Transverse colon (tissue), 4 donors: ENCODE measurements around the gene SGK2. TPM values are rescaled to one million over a fixed set of nuclear protein-coding genes. Genes with fewer than 3 reads are reported as not detected.
A peak's percentile ranks its signal among the peaks of the same experiment; 100 is the strongest.

Experiments used
- DNase-seq: peaks from one replicate; pipeline ENCODE4 v3.0.0-alpha.2; 2019
- H3K27ac ChIP-seq, 4 donors: fragments of 200-600 bp; sonication (generic); 2 replicates each; pipeline ENCODE4 v1.5.1; 2016 to 2018; ENCODE audit warnings: inconsistent platforms in 4 of 4
- H3K27me3 ChIP-seq: fragments of 200-600 bp; sonication (generic); 2 replicates; pipeline ENCODE4 v1.5.1; 2017; ENCODE audit warnings: inconsistent platforms
- H3K36me3 ChIP-seq, 4 donors: fragments of 200-600 bp; sonication (generic); 2 replicates each; pipeline ENCODE4 v1.5.1; 2017 to 2019; ENCODE audit warnings: inconsistent platforms in 4 of 4
- H3K4me1 ChIP-seq, 4 donors: fragments of 200-600 bp; sonication (generic); 2 replicates each; pipeline ENCODE4 v1.5.1; 2017 to 2020; ENCODE audit warnings: inconsistent platforms in 4 of 4
- H3K4me3 ChIP-seq, 4 donors: fragments of 200-600 bp; sonication (generic); 1 replicate in 1 of 4; 2 replicates in 3 of 4; pipeline versions ENCODE4 v1.5.1 to v1.6.1; 2017 to 2019; ENCODE audit warnings: inconsistent platforms in 4 of 4
- H3K9me3 ChIP-seq, 2 donors: fragments of 200-600 bp; sonication (generic); 2 replicates each; pipeline ENCODE4 v1.5.1; 2017 to 2019; ENCODE audit warnings: inconsistent platforms in 2 of 2
- EP300 ChIP-seq: sonication (generic); formaldehyde crosslinking; IDR thresholded peaks from one replicate; pipeline ENCODE4 v1.6.1; 2017; ENCODE audit warnings: antibody characterized with exemption, low read depth
- POLR2A ChIP-seq: fragments of 450-650 bp; IDR thresholded peaks from one replicate; pipeline ENCODE4 v1.6.1; 2016; ENCODE audit warnings: antibody characterized with exemption, mild to moderate bottlenecking, moderate library complexity
- POLR2AphosphoS5 ChIP-seq, 3 donors: sonication (generic); formaldehyde crosslinking; IDR thresholded peaks; one replicate each; pipeline ENCODE4 v1.6.1; 2016; ENCODE audit warnings: antibody characterized with exemption in 3 of 3
- WGBS, 2 donors: methylation state at CpG; one replicate each; pipeline ENCODE4 v1.1.5; 2018; ENCODE audit warnings: low coverage in 1 of 2; 5-methylcytosine and 5-hydroxymethylcytosine counted together
- in situ Hi-C, 4 donors: fragments of 200-750 bp; cut with MboI; loops; one replicate each; pipeline versions ENCODE4 v1.15.0 to v1.15.1; 2017; ENCODE audit warnings: low sequenced_read_pairs in 3 of 4, low pct_ligation_motif_present in 1 of 4, low pct_unique_long_range_greater_than_20kb in 1 of 4
- intact Hi-C: fragments of 100-400 bp; cut with DNase I; formaldehyde crosslinking; loops from one replicate; pipeline ENCODE4 v1.15.1; 2023; ENCODE audit warnings: low total_unique reads
- total RNA-seq, 4 donors: library from RNA; depleted of rRNA; stranded (reverse); fragments of >200 nt; gene quantifications; one replicate each; pipeline ENCODE4 v1.1.0, GENCODE V29; 2016
- TF ChIP-seq, protein P1 (sequence below), 5 experiments: fragments of 200-600 bp in 3 of 5; fragments of 450-650 bp in 2 of 5; sonication (generic) in 3 of 5; IDR thresholded peaks; 1 replicate in 2 of 5; 2 replicates in 3 of 5; pipeline ENCODE4 v1.5.1; 2016 to 2017; ENCODE audit warnings: antibody characterized with exemption in 5 of 5, inconsistent platforms in 3 of 5, mild to moderate bottlenecking in 2 of 5, moderate library complexity in 1 of 5

The SGK2 gene
- total RNA-seq, 4 donors from 2014 or later = 71.6 to 293 (median 149) TPM

DNA sequence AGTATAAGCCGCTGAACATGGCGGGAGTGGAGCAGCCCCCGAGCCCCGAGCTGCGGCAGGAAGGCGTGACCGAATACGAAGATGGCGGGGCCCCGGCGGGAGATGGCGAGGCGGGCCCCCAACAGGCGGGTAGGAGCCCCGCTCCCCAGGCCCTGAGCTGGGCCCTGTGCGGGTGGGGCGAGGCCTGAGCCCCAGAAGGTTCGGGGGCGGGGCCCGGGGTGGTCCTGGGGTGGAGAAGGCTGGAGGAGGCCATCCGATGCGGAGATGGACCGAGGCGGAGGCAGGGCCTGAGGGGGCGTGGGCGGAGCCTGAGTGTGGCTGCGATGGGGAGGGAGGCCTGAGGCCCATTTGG, 44.2 kb upstream of the SGK2 start:
- Histone ChIP-seq H3K27me3 (no peaks in the 10 kb centered on the region), H3K9me3 (no peaks in the 10 kb centered on the region), H3K36me3 (no peaks in the 10 kb centered on the region), H3K4me3 (peak overlapping the region; percentile 13 to 62 (median 54)), H3K4me1 (peaks cover 0 to 9% (median 6%) of the 10 kb centered on the region in 4 donors), H3K27ac (peak overlapping the region; percentile 31 to 76 (median 72))
- 63 to 98% methylated on average over 8 to 27 of the region's 27 CpGs for WGBS, 2 donors
- TF ChIP-seq, protein P1, sequence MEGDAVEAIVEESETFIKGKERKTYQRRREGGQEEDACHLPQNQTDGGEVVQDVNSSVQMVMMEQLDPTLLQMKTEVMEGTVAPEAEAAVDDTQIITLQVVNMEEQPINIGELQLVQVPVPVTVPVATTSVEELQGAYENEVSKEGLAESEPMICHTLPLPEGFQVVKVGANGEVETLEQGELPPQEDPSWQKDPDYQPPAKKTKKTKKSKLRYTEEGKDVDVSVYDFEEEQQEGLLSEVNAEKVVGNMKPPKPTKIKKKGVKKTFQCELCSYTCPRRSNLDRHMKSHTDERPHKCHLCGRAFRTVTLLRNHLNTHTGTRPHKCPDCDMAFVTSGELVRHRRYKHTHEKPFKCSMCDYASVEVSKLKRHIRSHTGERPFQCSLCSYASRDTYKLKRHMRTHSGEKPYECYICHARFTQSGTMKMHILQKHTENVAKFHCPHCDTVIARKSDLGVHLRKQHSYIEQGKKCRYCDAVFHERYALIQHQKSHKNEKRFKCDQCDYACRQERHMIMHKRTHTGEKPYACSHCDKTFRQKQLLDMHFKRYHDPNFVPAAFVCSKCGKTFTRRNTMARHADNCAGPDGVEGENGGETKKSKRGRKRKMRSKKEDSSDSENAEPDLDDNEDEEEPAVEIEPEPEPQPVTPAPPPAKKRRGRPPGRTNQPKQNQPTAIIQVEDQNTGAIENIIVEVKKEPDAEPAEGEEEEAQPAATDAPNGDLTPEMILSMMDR (IDR thresholded peaks at IDR 0.05) = peak in 1 of 5 experiments; percentile 7
- TF ChIP-seq POLR2AphosphoS5 (IDR thresholded peaks at IDR 0.05) = no peak
- peak; percentile 29 for TF ChIP-seq POLR2A
- DNase-seq = no peak
- in situ Hi-C loops (no loop called here), intact Hi-C loops (no loop called here)

DNA sequence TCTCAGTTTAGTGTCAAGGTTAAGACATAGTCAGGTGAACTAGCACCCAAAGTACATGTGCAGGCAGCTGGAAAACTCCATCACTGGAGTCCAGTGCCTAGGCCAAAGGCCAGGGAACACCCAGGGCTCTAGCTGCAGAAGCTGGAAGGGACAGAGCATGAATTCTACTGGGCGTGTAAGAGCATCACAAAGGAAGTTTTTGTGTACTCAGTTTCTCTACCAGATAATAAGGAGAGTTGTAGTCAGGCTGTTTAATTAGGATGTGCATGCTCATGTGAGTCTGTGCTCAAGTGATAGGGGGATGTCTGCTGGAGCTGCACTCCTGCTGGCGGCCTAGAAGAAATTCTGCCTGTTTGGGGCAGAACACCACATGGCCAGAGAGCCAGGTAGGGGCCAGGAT, 43.2 kb upstream of the SGK2 start:
- intact Hi-C loops (no loop called here), in situ Hi-C loops (no loop called here)
- peaks cover 0 to 9% (median 6%) of the 10 kb centered on the region in 4 donors for H3K4me1 ChIP-seq
- no peak for DNase-seq
- H3K36me3 ChIP-seq = no peaks in the 10 kb centered on the region
- TF ChIP-seq POLR2A (no peak), POLR2AphosphoS5 (IDR thresholded peaks at IDR 0.05) (no peak), EP300 (no peak)
- TF ChIP-seq, protein P1 (IDR thresholded peaks at IDR 0.05) = no peak
- WGBS, 2 donors = 40 to 83% methylated on average over 1 to 2 of the region's 2 CpGs
- H3K9me3 ChIP-seq = no peaks in the 10 kb centered on the region
- H3K27ac ChIP-seq = no peak overlapping the region
- no peaks in the 10 kb centered on the region for H3K27me3 ChIP-seq
- no peak overlapping the region for H3K4me3 ChIP-seq

DNA sequence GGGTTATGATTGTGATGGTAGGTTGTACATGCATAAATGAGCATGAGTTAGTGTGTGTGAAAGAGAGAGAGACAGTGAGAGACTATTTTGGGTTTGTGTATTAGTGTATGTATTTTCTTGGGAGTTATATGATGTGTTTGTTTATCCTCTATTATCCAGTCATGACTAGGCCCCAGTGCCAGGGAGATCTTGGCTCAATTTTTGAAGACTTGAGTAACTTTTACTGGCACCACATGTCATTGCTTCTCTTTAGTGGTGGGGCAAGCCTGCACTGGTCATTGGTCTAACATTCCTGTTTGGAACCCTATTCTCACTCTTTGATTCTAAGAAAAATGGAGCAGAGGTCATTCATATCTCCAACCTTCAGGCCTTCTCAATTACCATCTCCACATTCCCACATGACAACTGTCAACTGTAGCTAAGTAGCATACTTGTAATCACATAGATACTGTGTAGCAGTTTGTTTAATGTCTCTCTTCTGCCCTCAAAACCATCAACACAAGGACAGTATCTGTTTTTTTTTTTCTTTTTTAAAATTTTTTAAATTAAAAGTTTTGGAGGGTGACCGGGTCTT, 42.5 kb upstream of the SGK2 start:
- no peak for DNase-seq
- TF ChIP-seq POLR2AphosphoS5 (IDR thresholded peaks at IDR 0.05) = no peak
- no peak for TF ChIP-seq EP300
- no peak for TF ChIP-seq POLR2A
- TF ChIP-seq, protein P1 (IDR thresholded peaks at IDR 0.05) = no peak
- 95 to 100% methylated on average over 1 of the region's 1 CpG for WGBS, 2 donors
- in situ Hi-C loops = no loop called here
- Histone ChIP-seq H3K36me3 (no peaks in the 10 kb centered on the region), H3K27ac (no peak overlapping the region), H3K4me1 (peaks cover 0 to 9% (median 6%) of the 10 kb centered on the region in 4 donors), H3K27me3 (no peaks in the 10 kb centered on the region), H3K9me3 (no peaks in the 10 kb centered on the region), H3K4me3 (no peak overlapping the region)
- intact Hi-C loops = no loop called here

DNA sequence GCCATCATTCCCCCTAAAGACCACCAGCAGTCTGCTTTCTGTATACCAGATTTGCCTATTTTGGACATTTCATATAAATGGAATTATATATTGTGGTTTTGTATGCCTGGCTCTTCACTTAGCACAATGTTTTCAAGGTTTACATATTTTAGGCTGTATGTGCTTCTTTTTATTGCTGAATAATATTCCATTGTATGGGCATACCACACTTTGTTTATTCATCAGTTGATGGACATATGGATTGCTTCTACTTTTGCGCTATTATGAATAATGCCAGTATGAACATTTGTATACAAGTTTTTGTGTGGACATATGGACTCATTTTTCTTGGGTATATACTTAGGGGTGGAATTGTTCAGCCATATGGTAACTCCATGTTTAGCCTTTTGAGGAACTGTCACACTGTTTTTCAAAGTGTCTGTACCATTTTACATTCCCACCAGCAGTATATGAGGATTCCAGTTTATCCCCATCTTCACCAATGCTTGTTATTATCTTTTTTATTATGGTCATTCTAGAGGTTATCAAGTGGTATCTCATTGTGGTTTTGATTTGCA, 38.7 kb upstream of the SGK2 start:
- Histone ChIP-seq H3K4me1 (peaks cover 0 to 4% (median 1%) of the 10 kb centered on the region in 4 donors), H3K4me3 (no peak overlapping the region), H3K9me3 (no peaks in the 10 kb centered on the region), H3K36me3 (no peaks in the 10 kb centered on the region), H3K27ac (no peak overlapping the region), H3K27me3 (no peaks in the 10 kb centered on the region)
- DNase-seq = no peak
- WGBS, 2 donors = 100% methylated on average over 1 of the region's 1 CpG
- in situ Hi-C loops = no loop called here
- intact Hi-C loops = no loop called here
- TF ChIP-seq POLR2AphosphoS5 (IDR thresholded peaks at IDR 0.05) = no peak
- TF ChIP-seq, protein P1 (IDR thresholded peaks at IDR 0.05) = no peak
- TF ChIP-seq EP300 = no peak
